IgD-negative memory B cell (primary cell): ENCODE results near the gene DEFB116. TPM values are rescaled to one million over a fixed set of nuclear protein-coding genes. Genes with fewer than 3 reads are reported as not detected.
"Not testable (repeated sequence)": the region's sequence is repeated elsewhere in the genome, so short reads cannot be mapped to it uniquely, and the experiment has no call there.

Experiments used
- H3K27ac Mint-ChIP-seq, 3 donors: one replicate each; pipeline ENCODE4 v1.8.0; 2020 to 2022; ENCODE audit warnings: mild to moderate bottlenecking in 3 of 3, mixed read lengths in 3 of 3, moderate library complexity in 1 of 3
- H3K27me3 Mint-ChIP-seq: one replicate; pipeline ENCODE4 v1.8.0; 2021; ENCODE audit warnings: mixed read lengths
- H3K36me3 Mint-ChIP-seq: one replicate; pipeline ENCODE4 v1.8.0; 2020; ENCODE audit warnings: mild to moderate bottlenecking, mixed read lengths
- H3K4me1 Mint-ChIP-seq, 3 donors: one replicate each; pipeline ENCODE4 v1.8.0; 2020 to 2022; ENCODE audit warnings: mixed read lengths in 3 of 3, mild to moderate bottlenecking in 1 of 3
- H3K4me3 Mint-ChIP-seq, 4 donors: one replicate each; pipeline ENCODE4 v1.8.0; 2020 to 2022; ENCODE audit warnings: mild to moderate bottlenecking in 4 of 4, mixed read lengths in 4 of 4, moderate library complexity in 3 of 4
- H3K9me3 Mint-ChIP-seq, 3 donors: one replicate each; pipeline ENCODE4 v1.8.0; 2020 to 2021; ENCODE audit warnings: mixed read lengths in 3 of 3, mild to moderate bottlenecking in 1 of 3
- polyA plus RNA-seq: library from polyadenylated mRNA; unstranded; fragments of 300-500 nt; fragmentation: Illumina TruSeq; gene quantifications from one replicate; pipeline ENCODE4 v1.2.3, GENCODE V29; 2021

The DEFB116 gene, protein sequence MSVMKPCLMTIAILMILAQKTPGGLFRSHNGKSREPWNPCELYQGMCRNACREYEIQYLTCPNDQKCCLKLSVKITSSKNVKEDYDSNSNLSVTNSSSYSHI
- polyA plus RNA-seq, result not detected

DNA sequence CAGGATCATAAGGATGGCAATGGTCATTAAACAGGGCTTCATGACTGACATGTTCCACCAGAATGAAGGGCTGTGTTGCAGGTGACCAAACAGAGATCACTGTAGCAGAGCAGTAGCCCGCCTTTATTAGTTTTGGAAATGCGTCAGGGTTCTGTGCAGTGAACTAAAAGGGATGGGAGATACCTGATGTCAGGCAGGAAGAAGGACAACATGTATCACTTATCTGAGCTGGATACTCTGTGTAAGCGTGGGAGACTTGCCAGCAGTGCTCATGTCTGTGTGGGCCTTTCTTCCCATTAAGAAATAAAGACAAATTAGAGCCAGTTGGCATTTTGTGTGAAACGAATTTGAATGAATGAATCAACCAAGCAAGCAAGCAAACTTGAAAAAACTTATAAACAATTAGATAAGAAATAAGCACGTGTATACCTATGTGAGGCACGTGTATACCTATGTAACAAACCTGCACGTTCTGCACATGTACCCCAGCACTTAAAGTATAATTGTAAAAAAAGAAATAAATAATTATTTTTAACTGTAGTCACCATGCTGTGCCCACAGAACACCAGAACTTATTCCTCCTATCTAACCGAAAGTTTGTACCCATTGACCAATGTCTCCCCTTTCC is at the start of gene DEFB116:
TSS of gene DEFB116 (minus strand) at position 51 of the 628 bp plus-strand sequence. CDS start at position 51, 0 bp downstream.
- Mint-ChIP-seq H3K4me3 (no peak within 1 kb of the TSS), H3K9me3 (peaks cover 2 to 19% (median 3%) of the 10 kb centered on the region in 3 donors), H3K36me3 (peaks cover 2% of the 10 kb centered on the region), H3K27ac (no peak within 1 kb of the TSS), H3K4me1 (no peaks in the 10 kb centered on the region), H3K27me3 (no peaks in the 10 kb centered on the region)

DNA sequence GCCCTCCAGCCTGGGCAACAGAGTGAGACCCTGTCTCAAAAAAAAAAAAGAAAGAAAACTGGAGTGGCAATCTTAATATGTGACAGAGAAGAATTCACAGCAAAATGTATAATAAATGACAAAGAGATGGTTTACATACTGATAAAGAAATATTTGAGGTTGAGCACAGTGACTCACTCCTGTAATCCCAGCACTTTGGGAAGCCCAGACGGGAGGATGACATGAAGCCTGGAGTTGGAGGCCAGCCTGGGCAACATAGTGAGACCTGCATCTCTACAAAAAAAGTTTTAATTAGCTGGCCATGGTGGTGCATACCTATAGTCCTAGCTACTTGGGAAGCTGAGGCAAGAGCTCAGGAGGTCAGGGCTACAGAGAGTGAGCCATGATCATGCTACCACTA is 47.6 kb upstream of the DEFB116 start:
- Mint-ChIP-seq H3K36me3 (no peaks in the 10 kb centered on the region), H3K27me3 (peaks cover 1% of the 10 kb centered on the region), H3K4me1 (no peaks in the 10 kb centered on the region), H3K9me3 (peaks cover 0 to 3% (median 2%) of the 10 kb centered on the region in 3 donors), H3K27ac (no peak overlapping the region), H3K4me3 (no peak overlapping the region)

DNA sequence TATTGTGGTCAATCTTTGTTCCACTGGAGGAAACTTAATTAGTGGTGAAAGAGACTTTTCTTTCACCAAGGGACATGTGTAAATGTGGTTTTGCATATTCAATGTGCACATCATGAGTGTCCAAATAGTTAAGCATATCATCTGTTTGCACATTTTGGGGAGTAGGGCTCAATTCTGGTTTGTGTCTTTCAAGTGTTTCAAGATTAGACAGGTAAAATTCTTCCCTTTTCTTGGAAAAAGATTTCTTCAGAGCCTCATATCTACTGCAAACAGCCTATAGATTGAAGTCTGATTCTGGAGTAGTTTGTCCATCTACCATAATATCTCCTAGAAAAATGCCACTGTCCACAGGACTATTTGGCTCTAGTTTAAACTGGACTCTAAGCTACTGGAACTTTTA is 33.1 kb upstream of the DEFB116 start:
- H3K4me1 Mint-ChIP-seq, result no peaks in the 10 kb centered on the region
- H3K9me3 Mint-ChIP-seq, result peaks cover 0 to 3% (median 2%) of the 10 kb centered on the region in 3 donors
- no peak overlapping the region for H3K27ac Mint-ChIP-seq
- H3K4me3 Mint-ChIP-seq, result no peak overlapping the region
- peaks cover 3% of the 10 kb centered on the region for H3K36me3 Mint-ChIP-seq
- no peaks in the 10 kb centered on the region for H3K27me3 Mint-ChIP-seq

DNA sequence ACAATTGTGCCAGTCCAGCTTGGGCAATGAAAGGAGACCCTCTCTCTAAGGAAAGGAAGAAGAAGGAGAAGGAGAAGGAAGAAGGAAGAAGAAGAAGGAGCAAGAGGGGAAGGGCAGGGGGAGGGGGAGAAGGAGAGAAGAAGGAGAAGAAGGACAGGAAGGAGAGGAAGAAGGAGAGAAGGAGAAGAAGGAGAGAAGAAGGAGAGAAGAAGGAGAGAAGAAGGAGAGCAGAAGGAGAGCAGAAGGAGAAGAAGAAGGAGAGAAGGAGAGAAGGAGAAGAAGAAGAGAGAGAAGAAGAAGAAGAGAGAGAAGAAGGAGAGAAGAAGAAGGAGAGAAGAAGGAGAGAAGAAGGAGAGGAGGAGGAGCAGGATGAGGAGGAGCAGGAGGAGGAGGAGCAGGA is 22.5 kb upstream of the DEFB116 start:
- Mint-ChIP-seq H3K9me3 (peaks cover 2 to 7% (median 7%) of the 10 kb centered on the region in 3 donors), H3K27me3 (peaks cover 2% of the 10 kb centered on the region), H3K4me1 (no peaks in the 10 kb centered on the region), H3K27ac (no peak overlapping the region), H3K36me3 (peaks cover 2% of the 10 kb centered on the region), H3K4me3 (no peak overlapping the region)

DNA sequence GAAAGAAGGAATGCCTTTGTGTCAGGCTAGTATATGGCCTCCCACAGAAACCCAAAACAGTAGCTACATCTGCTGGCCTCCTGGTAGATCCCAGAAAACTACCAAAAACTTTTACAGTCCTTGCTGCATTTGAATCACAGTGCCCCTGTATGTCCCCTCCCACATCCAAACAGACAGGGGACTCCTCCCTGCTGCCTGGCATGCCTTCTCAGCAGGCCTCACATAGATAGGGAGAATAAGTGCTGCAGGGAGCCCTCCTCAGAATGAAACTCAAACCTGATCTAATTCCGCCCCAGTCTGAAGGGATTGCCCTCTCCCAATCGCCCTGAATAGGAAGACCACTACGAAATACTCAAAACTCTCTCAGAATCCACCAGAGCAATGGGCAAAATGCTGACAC is 14.1 kb upstream of the DEFB116 start:
- H3K27ac Mint-ChIP-seq, result no peak overlapping the region
- peaks cover 1% of the 10 kb centered on the region for H3K27me3 Mint-ChIP-seq
- H3K4me1 Mint-ChIP-seq, result no peaks in the 10 kb centered on the region
- no peak overlapping the region for H3K4me3 Mint-ChIP-seq
- peaks cover 2% of the 10 kb centered on the region for H3K36me3 Mint-ChIP-seq
- H3K9me3 Mint-ChIP-seq, result peaks cover 5 to 20% (median 10%) of the 10 kb centered on the region in 3 donors

DNA sequence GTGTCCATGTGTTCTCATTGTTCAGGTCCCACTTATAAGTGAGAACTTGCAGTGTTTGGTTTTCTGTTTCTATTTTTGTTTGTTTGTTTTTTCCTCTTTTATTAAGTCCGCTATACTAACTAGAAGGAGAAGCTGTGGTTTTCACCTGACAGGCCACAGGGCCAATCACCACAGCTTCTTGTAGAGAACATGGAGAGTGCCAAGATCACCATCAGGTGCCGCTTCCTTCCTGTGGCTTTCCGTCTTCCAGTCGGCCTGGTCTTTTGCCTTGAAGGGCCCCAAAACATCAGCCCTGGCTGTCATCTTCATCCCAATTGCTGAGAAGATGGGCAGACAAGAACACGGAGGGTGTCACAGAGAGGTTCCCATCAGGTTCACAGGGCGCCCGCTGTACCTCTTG is 23.4 kb downstream of the DEFB116 start:
- not testable (repeated sequence) for H3K4me1 Mint-ChIP-seq, H3K36me3 Mint-ChIP-seq, H3K27me3 Mint-ChIP-seq, H3K27ac Mint-ChIP-seq
- peak overlapping the region in 1 of 4 donors; percentile 20 for H3K4me3 Mint-ChIP-seq
- H3K9me3 Mint-ChIP-seq, result peaks cover 11 to 21% (median 12%) of the 10 kb centered on the region in 3 donors

DNA sequence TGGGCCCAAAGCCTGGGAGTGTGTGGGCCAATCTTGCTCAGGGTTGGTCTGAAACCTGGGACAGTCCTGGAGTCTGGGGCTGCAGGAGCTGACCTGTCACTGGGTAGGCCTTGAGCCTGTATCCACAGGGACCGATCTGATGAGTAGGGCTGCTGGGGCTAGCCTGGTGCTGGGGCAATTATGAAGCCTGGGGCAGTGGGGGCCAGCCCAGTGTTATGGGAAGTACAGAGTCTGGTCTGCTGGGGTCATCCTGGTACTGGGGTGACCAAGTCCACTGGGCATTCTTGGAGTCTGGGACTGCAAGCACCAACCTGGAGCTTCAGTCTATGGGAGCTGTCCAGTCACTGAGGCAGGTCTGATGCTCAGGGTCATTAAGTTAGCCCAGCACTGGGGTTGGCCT is 30.2 kb downstream of the DEFB116 start:
- Mint-ChIP-seq H3K27me3 (no peaks in the 10 kb centered on the region), H3K4me1 (no peaks in the 10 kb centered on the region)

DNA sequence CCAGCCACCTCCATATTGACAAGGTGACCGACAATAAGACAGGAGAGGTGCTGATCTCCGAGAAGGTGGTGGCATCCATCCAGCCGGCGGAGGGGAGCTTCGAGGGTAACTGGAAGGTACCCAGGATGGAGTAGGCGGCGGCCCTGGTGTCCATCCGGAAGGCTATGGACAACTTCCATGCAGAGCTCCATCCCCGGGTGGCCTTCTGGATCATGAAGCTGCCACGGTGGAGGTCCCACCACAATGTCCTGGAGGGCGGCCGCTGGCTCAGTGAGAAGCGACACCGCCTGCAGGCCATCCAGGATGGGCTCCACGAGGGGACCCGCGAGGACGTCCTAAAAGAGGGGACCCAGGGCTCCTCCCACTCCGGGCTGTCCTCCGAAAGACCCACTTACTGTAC is 33.9 kb downstream of the DEFB116 start:
- Mint-ChIP-seq H3K27me3 (no peaks in the 10 kb centered on the region), H3K9me3 (peaks cover 3 to 21% (median 15%) of the 10 kb centered on the region in 3 donors), H3K36me3 (no peaks in the 10 kb centered on the region), H3K27ac (no peak overlapping the region), H3K4me1 (no peaks in the 10 kb centered on the region), H3K4me3 (no peak overlapping the region)

More for the DNA sequence above, 30.2 kb downstream of the DEFB116 start:
- Mint-ChIP-seq H3K4me3 (no peak overlapping the region), H3K36me3 (no peaks in the 10 kb centered on the region), H3K27ac (no peak overlapping the region), H3K9me3 (peaks cover 2 to 6% (median 4%) of the 10 kb centered on the region in 3 donors)

DNA sequence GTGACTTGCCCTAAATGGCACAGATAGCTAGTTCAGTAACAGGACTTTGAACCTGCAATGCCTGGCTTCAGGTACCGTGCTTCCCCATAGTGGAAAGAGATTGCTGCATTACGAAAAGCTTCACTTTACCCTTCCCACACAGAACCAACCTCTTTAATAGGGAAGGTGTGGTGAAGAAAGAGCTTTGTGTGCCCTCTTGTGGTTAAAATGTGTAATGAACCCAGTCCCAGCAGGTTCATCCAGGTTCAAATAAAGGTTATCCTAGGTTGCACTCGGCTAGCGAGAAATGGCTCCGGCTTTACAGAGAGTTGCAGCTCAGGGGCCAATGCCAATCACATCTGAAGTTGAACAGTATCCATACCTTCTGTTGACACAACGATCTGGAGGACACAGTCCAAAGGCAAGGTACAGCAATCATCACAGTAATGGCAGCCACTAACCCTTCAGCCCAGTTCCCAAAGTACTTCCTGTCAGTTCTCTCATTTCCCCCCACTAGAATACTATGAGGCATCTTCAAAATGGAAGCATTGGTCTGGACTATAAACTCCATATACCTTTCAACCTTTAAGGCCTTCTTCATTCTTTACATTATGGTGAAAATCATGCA is 48.0 kb downstream of the DEFB116 start:
- Mint-ChIP-seq H3K27me3 (no peaks in the 10 kb centered on the region), H3K9me3 (peaks cover 0 to 23% (median 3%) of the 10 kb centered on the region in 3 donors), H3K4me1 (no peaks in the 10 kb centered on the region), H3K27ac (no peak overlapping the region), H3K4me3 (no peak overlapping the region), H3K36me3 (no peaks in the 10 kb centered on the region)

DNA sequence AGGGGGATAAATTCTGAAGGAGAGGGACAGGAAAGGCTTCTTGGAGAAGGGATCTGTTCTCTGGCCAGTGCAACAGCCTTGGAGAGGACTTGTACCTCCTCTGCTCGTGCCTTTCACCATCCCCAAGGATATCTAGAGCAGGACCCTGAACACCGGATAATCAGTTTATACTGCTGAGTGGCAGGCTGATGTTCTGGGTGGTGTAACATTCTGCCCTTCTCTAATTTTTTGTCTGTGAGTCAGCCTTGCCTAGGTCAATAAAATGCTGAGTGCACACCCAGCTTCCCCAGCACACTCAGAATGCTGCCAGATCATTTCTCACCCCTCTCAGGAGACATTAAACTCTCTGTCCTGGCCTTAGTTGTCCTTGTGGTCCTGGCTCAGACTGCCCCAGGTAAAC is 51.0 kb downstream of the DEFB116 start, which contains the start of gene DEFB115:
TSS of gene DEFB115 (plus strand) at position 301 of the 400 bp plus-strand sequence. CDS start at position 301, 0 bp downstream.
- Mint-ChIP-seq H3K27ac (no peak within 1 kb of the TSS), H3K4me1 (no peaks in the 10 kb centered on the region), H3K36me3 (no peaks in the 10 kb centered on the region), H3K4me3 (no peak within 1 kb of the TSS), H3K9me3 (peaks cover 0 to 22% (median 0%) of the 10 kb centered on the region in 3 donors), H3K27me3 (no peaks in the 10 kb centered on the region)

DNA sequence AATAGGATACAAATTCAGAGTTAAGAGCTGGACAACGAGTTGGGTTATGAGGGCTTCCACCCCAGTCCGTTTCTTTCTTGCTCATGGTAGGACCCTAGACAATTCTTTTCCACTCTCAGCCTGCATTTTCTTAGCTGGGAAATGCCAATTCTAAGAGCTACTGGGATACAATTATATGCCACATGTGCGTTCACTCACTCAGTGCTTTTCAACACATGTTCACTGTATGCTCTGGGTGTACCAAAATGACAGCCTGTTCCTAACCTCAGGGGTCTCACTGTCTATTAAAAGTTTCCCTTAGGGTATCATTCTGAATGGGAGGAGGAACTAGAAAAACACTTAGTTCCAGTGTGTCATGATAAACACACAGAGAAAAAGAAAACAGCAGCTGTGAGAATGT is 51.4 kb downstream of the DEFB116 start:
- no peak overlapping the region for H3K27ac Mint-ChIP-seq
- no peaks in the 10 kb centered on the region for H3K27me3 Mint-ChIP-seq
- no peak overlapping the region for H3K4me3 Mint-ChIP-seq
- peaks cover 0 to 22% (median 0%) of the 10 kb centered on the region in 3 donors for H3K9me3 Mint-ChIP-seq
- no peaks in the 10 kb centered on the region for H3K36me3 Mint-ChIP-seq
- H3K4me1 Mint-ChIP-seq, result no peaks in the 10 kb centered on the region

Other genes starting within 250 kb of the DEFB116 start
- gene DEFB115, start 50.9 kb downstream of the DEFB116 start, polyA plus RNA-seq, result not detected
- gene DEFB118, start 60.0 kb upstream of the DEFB116 start, polyA plus RNA-seq, result not detected
- gene DEFB119, start 82.0 kb upstream of the DEFB116 start, polyA plus RNA-seq, result not detected
- not detected for gene DEFB121, start 97.6 kb upstream of the DEFB116 start, polyA plus RNA-seq
- not detected for gene DEFB123, start 132.0 kb upstream of the DEFB116 start, polyA plus RNA-seq
- not detected for gene DEFB124, start 166.5 kb upstream of the DEFB116 start, polyA plus RNA-seq
- gene REM1, start 166.7 kb upstream of the DEFB116 start, polyA plus RNA-seq, result not detected
- 109 TPM for gene HM13, start 205.9 kb upstream of the DEFB116 start, polyA plus RNA-seq